ENCODE results near the gene PHF3.

Gene PHF3

GRCh38 chr6:63635588-63636517 lies at the start of gene PHF3:
TSS of gene PHF3 (plus strand) at chr6:63635802. CDS start at chr6:63646552, 10,750 bp downstream.
- in situ Hi-C loops (cut with MboI; ENCODE audit: low sequenced_read_pairs), result no loop called here

DNA sequence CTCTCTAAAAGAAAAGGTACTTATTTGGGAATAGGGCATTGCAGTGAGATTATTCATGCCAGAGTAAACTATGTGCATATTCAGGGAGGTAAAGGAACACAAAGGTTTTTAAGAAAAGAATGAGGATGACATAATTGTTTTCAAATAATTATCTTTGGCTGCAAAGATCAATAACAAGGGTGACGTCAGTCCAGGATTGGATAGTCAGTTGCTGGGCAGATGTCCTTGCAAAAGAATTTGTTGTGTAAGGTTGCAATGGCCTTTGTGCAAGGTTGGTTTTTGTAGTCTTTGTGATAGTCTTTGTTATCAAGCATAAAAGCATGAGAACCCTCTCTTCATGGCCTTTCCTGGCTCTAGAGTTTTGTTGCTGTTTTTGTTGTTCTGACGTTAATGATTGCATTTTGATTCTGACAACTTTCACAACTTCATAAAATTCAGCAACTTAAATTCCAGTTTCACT lies 45.6 kb upstream of the PHF3 start:
- in situ Hi-C loops (cut with MboI; ENCODE audit: low sequenced_read_pairs), result no loop called here

- in situ Hi-C loops (cut with MboI; ENCODE audit: low sequenced_read_pairs), result no loop called here
Observed at GRCh38 chr6:63592886-63593285, 42.7 kb upstream of the PHF3 start.

GRCh38 chr6:63597141-63598048 lies 38.2 kb upstream of the PHF3 start:
- in situ Hi-C loops (cut with MboI; ENCODE audit: low sequenced_read_pairs), result no loop called here

DNA sequence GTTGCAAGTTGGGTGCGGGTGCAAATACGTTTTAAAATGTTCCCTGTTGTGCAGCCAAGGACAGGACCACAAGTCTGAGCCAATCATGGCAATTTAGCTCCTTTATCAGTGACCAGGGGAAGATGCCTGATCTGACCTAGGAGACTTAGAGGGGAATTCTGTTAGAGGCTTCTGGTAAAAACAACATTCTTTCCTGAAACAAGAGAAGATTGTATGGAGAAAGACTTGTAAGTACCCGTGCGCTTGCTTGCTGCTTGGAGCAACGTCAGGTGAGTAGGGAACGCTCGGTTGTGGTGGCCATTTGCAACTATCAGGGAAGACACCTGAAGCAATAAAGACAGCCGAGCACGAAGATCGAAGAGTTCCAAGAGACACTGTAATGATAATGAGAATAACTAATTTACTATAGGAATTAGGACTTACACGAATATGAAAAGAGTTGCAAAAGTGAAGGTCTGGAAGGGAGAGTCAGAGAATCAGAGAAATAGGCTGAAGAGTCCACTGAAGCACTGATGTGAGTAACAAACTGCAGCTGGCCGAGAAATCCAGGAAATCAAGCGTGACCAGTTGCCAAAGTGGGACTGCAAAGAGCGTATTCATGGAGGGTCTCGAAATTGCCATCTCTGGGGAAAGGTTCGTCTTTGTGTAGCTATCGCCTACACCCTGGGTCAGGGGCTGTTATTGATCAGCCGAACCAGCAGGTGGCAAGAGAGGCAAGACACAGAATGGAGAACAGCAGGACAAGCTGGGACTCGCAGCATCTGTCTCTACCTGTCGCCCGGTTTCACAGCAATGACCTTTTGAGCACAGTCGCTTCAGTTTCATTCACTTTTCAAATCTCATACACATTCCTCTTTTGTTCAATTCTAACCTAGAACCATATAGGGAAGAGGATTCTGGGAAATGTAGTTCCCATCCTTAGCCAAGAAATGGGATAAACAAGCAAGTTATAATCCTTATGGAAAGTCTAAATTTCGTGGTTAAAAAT lies 37.3 kb upstream of the PHF3 start:
- in situ Hi-C loops (cut with MboI; ENCODE audit: low sequenced_read_pairs), result no loop called here

- in situ Hi-C loops (cut with MboI; ENCODE audit: low sequenced_read_pairs), result no loop called here
Observed at GRCh38 chr6:63599243-63599642, 36.4 kb upstream of the PHF3 start.

DNA sequence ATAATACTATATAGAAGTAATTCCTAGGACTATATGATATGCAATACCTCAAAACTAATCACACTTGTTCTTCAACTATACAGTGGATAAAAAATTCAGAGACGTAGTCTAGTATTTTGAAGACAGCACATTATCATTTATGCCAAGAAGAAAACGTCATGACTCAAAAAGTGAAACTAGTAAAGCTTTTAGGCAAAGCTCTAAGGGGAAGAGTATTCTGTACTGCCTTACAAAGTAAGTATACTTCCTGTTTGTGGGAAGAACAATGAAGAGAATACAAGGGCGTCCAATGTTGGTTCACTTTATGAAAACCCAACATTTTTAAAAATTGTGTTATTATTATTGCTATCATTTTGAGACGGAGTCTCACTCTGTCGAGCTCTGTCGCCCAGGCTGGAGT lies 35.5 kb upstream of the PHF3 start:
- in situ Hi-C loops (cut with MboI; ENCODE audit: low sequenced_read_pairs), result no loop called here

- in situ Hi-C loops (cut with MboI; ENCODE audit: low sequenced_read_pairs), result no loop called here
Observed at GRCh38 chr6:63609231-63609630, 26.4 kb upstream of the PHF3 start.

- in situ Hi-C loops (cut with MboI; ENCODE audit: low sequenced_read_pairs), result no loop called here
Observed at GRCh38 chr6:63610944-63611343, 24.7 kb upstream of the PHF3 start.

DNA sequence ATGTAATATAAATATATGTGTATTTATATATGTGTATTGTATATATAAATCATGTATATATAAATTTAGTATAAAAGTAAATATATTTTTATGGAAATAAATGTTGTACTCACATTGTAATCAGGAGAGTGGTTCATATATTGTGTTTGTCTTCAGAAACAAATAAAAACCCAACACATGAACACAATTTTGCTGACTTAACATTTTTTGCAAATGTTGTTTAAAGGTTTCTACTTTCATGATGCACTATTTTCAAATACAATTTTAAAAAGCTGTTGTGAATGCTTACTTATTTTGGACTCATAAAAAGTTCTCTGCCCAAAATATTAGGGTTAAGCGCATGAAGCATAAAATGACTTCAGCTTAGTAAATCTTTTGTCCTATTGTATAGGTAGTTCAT lies 24.0 kb upstream of the PHF3 start:
- in situ Hi-C loops (cut with MboI; ENCODE audit: low sequenced_read_pairs), result no loop called here

DNA sequence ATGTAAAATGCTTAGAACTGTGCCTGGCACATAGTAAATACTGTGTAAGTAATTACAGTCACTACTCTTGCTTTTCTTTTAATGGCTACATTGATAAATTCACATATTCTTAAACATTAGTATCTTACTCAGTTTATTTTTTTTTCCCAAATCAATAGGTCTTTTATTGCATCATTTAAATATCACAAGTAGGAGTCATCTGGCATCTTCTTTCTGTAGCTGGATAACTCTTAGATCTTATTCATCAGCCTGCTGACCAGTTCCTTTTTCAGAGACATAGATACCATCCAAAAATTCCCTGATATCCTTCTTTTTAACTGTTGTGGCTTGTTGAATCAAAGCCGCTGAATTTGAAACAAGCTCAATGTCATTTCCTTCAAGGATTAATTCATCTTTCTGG lies 20.0 kb upstream of the PHF3 start:
- in situ Hi-C loops (cut with MboI; ENCODE audit: low sequenced_read_pairs), result no loop called here

DNA sequence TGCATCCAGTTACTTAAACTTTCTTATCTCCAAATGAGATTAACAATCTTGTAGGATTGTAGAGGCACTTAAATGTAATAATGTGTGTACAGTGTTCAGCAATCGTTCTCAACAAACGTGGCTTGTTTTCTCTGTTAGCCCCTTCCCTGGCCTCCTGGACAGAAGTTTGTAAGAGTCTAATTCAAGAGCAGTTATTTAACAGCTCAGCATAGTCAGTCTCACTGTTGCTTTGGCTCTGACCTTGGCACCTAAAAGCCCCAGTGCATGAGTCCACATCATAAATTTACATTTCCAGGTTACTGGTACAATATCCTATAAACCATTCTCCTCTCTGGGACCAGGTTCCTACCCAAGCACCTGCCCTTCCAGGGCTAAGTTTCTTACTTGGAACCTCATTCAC lies 11.5 kb upstream of the PHF3 start:
- in situ Hi-C loops (cut with MboI; ENCODE audit: low sequenced_read_pairs), result no loop called here

- in situ Hi-C loops (cut with MboI; ENCODE audit: low sequenced_read_pairs), result no loop called here
Observed at GRCh38 chr6:63630466-63630865, 5.1 kb upstream of the PHF3 start.

- in situ Hi-C loops (cut with MboI; ENCODE audit: low sequenced_read_pairs), result no loop called here
Observed at GRCh38 chr6:63634630-63635029, 972 bp upstream of the PHF3 start.

DNA sequence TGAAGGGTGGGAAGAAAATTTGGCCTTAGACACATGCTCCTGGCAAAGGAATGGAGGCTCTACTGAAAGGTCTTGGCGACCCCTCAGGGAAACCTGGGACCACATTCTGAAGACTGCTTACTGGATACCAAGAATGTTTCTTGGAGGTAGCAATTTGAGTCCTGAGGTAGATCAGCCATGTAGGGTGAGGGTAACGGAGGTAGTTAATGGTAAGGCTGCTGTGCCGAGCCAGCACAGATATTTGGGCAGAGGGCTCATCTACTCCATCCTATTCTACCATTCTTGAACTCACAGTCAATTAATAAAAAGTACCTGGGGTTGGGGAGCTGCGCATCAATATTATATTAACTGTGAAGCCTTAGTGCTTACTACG lies 401 bp upstream of the PHF3 start:
- in situ Hi-C loops (cut with MboI; ENCODE audit: low sequenced_read_pairs), result no loop called here

DNA sequence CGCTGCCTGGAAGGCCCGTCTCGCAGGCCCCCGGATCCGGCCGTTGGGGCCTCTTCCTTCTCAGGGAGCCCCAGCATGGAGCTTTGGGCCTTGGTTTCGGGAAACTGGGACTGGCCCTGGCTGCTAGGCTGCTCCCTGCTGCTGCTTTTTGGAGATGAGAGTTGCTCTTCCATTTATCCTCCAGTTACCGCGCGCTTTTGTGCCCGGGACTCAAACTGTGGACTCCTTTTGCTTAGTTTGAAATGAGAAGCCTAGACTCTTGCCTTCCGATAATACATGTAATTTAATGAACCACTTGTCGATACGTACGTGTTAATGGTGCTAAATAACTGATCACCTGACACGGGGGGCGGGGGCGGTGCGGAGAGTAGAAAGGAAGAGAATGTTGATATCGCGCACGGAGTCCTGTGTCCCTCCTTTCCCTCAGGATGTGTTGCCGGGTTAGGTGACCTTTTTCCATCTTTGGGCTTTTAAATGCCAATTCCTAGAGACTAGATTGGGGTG lies 968 bp downstream of the PHF3 start:
- in situ Hi-C loops (cut with MboI; ENCODE audit: low sequenced_read_pairs), result no loop called here

DNA sequence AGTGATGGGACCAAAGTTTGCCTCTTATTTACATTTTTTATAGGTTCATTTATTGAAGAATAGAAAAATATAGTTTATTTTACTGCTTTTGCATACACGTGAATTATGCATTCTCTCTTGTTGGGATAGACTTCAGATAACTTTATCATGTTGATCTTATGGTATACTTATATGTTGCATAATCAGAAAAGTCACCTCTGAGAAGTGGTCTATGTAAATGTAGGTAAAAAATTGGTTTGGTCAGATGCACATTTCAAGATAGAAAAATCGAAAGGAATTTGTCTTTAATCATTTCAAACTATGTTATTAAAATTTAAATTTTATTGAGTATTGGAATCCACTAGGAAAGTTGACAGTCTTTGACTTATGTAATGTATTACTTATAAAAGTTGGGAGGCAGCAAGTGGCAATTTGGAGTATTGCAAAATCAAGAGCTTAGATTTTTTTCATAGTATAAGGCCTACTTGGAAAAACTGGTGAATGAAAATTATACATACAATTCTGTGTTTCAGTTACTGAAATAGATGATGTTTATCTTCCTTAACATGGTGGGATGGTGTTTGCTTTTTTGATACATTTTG lies 2.4 kb downstream of the PHF3 start:
- in situ Hi-C loops (cut with MboI; ENCODE audit: low sequenced_read_pairs), result no loop called here

- in situ Hi-C loops (cut with MboI; ENCODE audit: low sequenced_read_pairs), result no loop called here
Observed at GRCh38 chr6:63640062-63640461, 4.5 kb downstream of the PHF3 start.

DNA sequence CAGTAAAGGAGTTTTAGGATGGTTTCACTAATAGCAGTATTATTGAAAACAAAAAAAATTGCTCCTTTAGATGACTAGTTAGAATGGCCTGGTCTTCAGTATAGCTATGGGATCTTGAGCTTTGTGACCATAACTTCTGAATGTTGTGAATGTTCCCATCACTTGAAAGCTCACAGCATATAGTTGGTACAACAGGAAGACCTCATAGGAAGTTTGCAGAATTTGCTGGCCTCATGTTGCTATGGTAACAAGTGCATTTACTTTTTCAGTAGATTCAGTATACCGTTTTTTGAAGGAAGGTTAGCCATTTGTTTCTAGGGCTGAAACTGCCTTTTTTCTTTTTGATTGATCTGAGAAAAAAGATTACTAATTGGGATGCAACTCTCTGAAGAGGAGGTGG lies 8.3 kb downstream of the PHF3 start:
- in situ Hi-C loops (cut with MboI; ENCODE audit: low sequenced_read_pairs), result no loop called here
